Effector memory CD8-positive, alpha-beta T cell (primary cell): Measurements from ENCODE around the gene ZNF416.
A peak's percentile ranks its signal among the peaks of the same experiment; 100 is the strongest.

ENCODE experiments used
- ATAC-seq: fragments of 150-1000 bp; cut with Tn5 transposase; replicated peaks from 2 replicates; pipeline ENCODE4 v1.10.0; 2021; ENCODE audit warnings: mild to moderate bottlenecking, moderate library complexity
- DNase-seq, 3 experiments: peaks; one replicate each; pipeline ENCODE4 v3.0.0; 2021
- H3K27ac Mint-ChIP-seq, 2 donors: one replicate each; pipeline ENCODE4 v1.8.0; 2022; ENCODE audit warnings: mild to moderate bottlenecking in 2 of 2, mixed read lengths in 2 of 2, moderate library complexity in 2 of 2
- H3K27me3 Mint-ChIP-seq, 2 donors: one replicate each; pipeline ENCODE4 v1.8.0; 2022; ENCODE audit warnings: mixed read lengths in 2 of 2
- H3K36me3 Mint-ChIP-seq: one replicate; pipeline ENCODE4 v1.8.0; 2022; ENCODE audit warnings: mild to moderate bottlenecking, moderate library complexity, mixed read lengths; ENCODE audit not compliant: insufficient read depth
- H3K4me1 Mint-ChIP-seq, 2 donors: one replicate each; pipeline ENCODE4 v1.8.0; 2022; ENCODE audit warnings: low read depth in 2 of 2, mixed read lengths in 2 of 2
- H3K4me3 Mint-ChIP-seq, 2 donors: one replicate each; pipeline ENCODE4 v1.8.0; 2022; ENCODE audit warnings: mild to moderate bottlenecking in 2 of 2, mixed read lengths in 2 of 2, moderate library complexity in 2 of 2
- H3K9me3 Mint-ChIP-seq, 2 donors: one replicate each; pipeline ENCODE4 v1.8.0; 2022; ENCODE audit warnings: mixed read lengths in 2 of 2

ZNF416 gene

GRCh38 chr19:57576661-57577060, 2.0 kb downstream of the ZNF416 start:
- no peak for DNase-seq
- peaks cover 29% of the 10 kb centered on the region for H3K36me3 Mint-ChIP-seq
- peaks cover 30 to 36% of the 10 kb centered on the region in 2 donors for H3K9me3 Mint-ChIP-seq
- H3K4me3 Mint-ChIP-seq = no peak overlapping the region
- H3K27ac Mint-ChIP-seq = no peak overlapping the region
- peaks cover 19 to 23% of the 10 kb centered on the region in 2 donors for H3K4me1 Mint-ChIP-seq
- no peaks in the 10 kb centered on the region for H3K27me3 Mint-ChIP-seq
- no peak for ATAC-seq

- peaks cover 10 to 11% of the 10 kb centered on the region in 2 donors for H3K4me1 Mint-ChIP-seq
- peaks cover 29% of the 10 kb centered on the region for H3K36me3 Mint-ChIP-seq
- no peak for DNase-seq
- H3K9me3 Mint-ChIP-seq = peaks cover 24 to 32% of the 10 kb centered on the region in 2 donors
- no peak for ATAC-seq
- no peak overlapping the region for H3K4me3 Mint-ChIP-seq
- H3K27me3 Mint-ChIP-seq = no peaks in the 10 kb centered on the region
- H3K27ac Mint-ChIP-seq = no peak overlapping the region
These were observed 6.2 kb downstream of the ZNF416 start for GRCh38 chr19:57572415-57572947.

GRCh38 chr19:57570707-57571106, 8.0 kb downstream of the ZNF416 start:
- Mint-ChIP-seq H3K36me3 (peaks cover 22% of the 10 kb centered on the region), H3K4me3 (no peak overlapping the region), H3K27me3 (no peaks in the 10 kb centered on the region), H3K27ac (no peak overlapping the region), H3K4me1 (no peaks in the 10 kb centered on the region), H3K9me3 (peaks cover 13 to 24% of the 10 kb centered on the region in 2 donors)
- ATAC-seq = no peak
- no peak for DNase-seq

- Mint-ChIP-seq H3K4me1 (no peaks in the 10 kb centered on the region), H3K9me3 (peaks cover 16 to 19% of the 10 kb centered on the region in 2 donors), H3K36me3 (no peaks in the 10 kb centered on the region), H3K4me3 (no peak overlapping the region), H3K27me3 (no peaks in the 10 kb centered on the region), H3K27ac (no peak overlapping the region)
- DNase-seq = no peak
- no peak for ATAC-seq
These were observed 12.1 kb downstream of the ZNF416 start for GRCh38 chr19:57566396-57567265.

- no peak for ATAC-seq
- no peaks in the 10 kb centered on the region for H3K36me3 Mint-ChIP-seq
- peaks cover 13 to 18% of the 10 kb centered on the region in 2 donors for H3K4me1 Mint-ChIP-seq
- H3K27me3 Mint-ChIP-seq = no peaks in the 10 kb centered on the region
- no peak for DNase-seq
- H3K27ac Mint-ChIP-seq = no peak overlapping the region
- no peak overlapping the region for H3K4me3 Mint-ChIP-seq
- H3K9me3 Mint-ChIP-seq = peaks cover 14 to 16% of the 10 kb centered on the region in 2 donors
These were observed 15.2 kb downstream of the ZNF416 start for GRCh38 chr19:57563547-57563946.

- H3K4me3 Mint-ChIP-seq = peak overlapping the region; percentile 88 to 93
- DNase-seq (no peak), ATAC-seq (no peak)
- H3K36me3 Mint-ChIP-seq = peaks cover 11% of the 10 kb centered on the region
- H3K27ac Mint-ChIP-seq = peak overlapping the region; percentile 67 to 96
- H3K9me3 Mint-ChIP-seq = peaks cover 7 to 19% of the 10 kb centered on the region in 2 donors
- no peaks in the 10 kb centered on the region for H3K27me3 Mint-ChIP-seq
- peaks cover 26 to 32% of the 10 kb centered on the region in 2 donors for H3K4me1 Mint-ChIP-seq
These were observed 18.6 kb downstream of the ZNF416 start for GRCh38 chr19:57560049-57560491.

GRCh38 chr19:57559404-57560025, 19.2 kb downstream of the ZNF416 start, which contains the start of gene ZNF550:
Gene ZNF550, minus strand, starts transcription at chr19:57559863. Its CDS starts 181 bp downstream, at chr19:57559682.
- H3K9me3 Mint-ChIP-seq = peaks cover 10 to 19% of the 10 kb centered on the region in 2 donors
- no peaks in the 10 kb centered on the region for H3K27me3 Mint-ChIP-seq
- H3K4me3 Mint-ChIP-seq = peak within 1 kb of the TSS; percentile 88 to 93
- peaks cover 16% of the 10 kb centered on the region for H3K36me3 Mint-ChIP-seq
- H3K27ac Mint-ChIP-seq = peak within 1 kb of the TSS; percentile 67 to 96
- H3K4me1 Mint-ChIP-seq = peaks cover 26 to 36% of the 10 kb centered on the region in 2 donors
- DNase-seq = peak; percentile 78 to 79 (median 78)
- peak; percentile 99 for ATAC-seq

GRCh38 chr19:57559008-57559403, 19.7 kb downstream of the ZNF416 start:
- H3K36me3 Mint-ChIP-seq = peaks cover 21% of the 10 kb centered on the region
- H3K4me3 Mint-ChIP-seq = peak overlapping the region; percentile 88 to 93
- peak overlapping the region; percentile 67 to 96 for H3K27ac Mint-ChIP-seq
- peak; percentile 9 for ATAC-seq
- H3K9me3 Mint-ChIP-seq = peaks cover 10 to 19% of the 10 kb centered on the region in 2 donors
- peaks cover 26 to 36% of the 10 kb centered on the region in 2 donors for H3K4me1 Mint-ChIP-seq
- H3K27me3 Mint-ChIP-seq = no peaks in the 10 kb centered on the region
- no peak for DNase-seq

- DNase-seq = no peak
- Mint-ChIP-seq H3K36me3 (peaks cover 25% of the 10 kb centered on the region), H3K4me1 (peaks cover 26 to 36% of the 10 kb centered on the region in 2 donors)
These were observed 20.2 kb downstream of the ZNF416 start for GRCh38 chr19:57558525-57558924.

GRCh38 chr19:57557659-57558058, 21.1 kb downstream of the ZNF416 start:
- peak overlapping the region in 1 of 2 donors; percentile 46 for H3K27ac Mint-ChIP-seq

More at GRCh38 chr19:57558525-57558924, 20.2 kb downstream of the ZNF416 start:
- peak overlapping the region; percentile 88 to 93 for H3K4me3 Mint-ChIP-seq
- no peaks in the 10 kb centered on the region for H3K27me3 Mint-ChIP-seq
- H3K27ac Mint-ChIP-seq = peak overlapping the region; percentile 67 to 96
- ATAC-seq = no peak
- peaks cover 8 to 16% of the 10 kb centered on the region in 2 donors for H3K9me3 Mint-ChIP-seq

GRCh38 chr19:57552432-57552831, 26.3 kb downstream of the ZNF416 start:
- no peak overlapping the region for H3K27ac Mint-ChIP-seq
- H3K4me3 Mint-ChIP-seq = no peak overlapping the region
- peaks cover 21 to 28% of the 10 kb centered on the region in 2 donors for H3K9me3 Mint-ChIP-seq
- no peaks in the 10 kb centered on the region for H3K27me3 Mint-ChIP-seq
- H3K36me3 Mint-ChIP-seq = peaks cover 62% of the 10 kb centered on the region
- DNase-seq (no peak), ATAC-seq (no peak)
- H3K4me1 Mint-ChIP-seq = peaks cover 2 to 7% of the 10 kb centered on the region in 2 donors

More at GRCh38 chr19:57557659-57558058, 21.1 kb downstream of the ZNF416 start:
- DNase-seq (no peak), ATAC-seq (no peak)
- H3K4me3 Mint-ChIP-seq = peak overlapping the region; percentile 88 to 93
- H3K4me1 Mint-ChIP-seq = peaks cover 26 to 36% of the 10 kb centered on the region in 2 donors
- no peaks in the 10 kb centered on the region for H3K27me3 Mint-ChIP-seq
- peaks cover 27% of the 10 kb centered on the region for H3K36me3 Mint-ChIP-seq
- H3K9me3 Mint-ChIP-seq = peaks cover 7 to 11% of the 10 kb centered on the region in 2 donors

GRCh38 chr19:57546513-57546912, 32.2 kb downstream of the ZNF416 start:
- H3K27me3 Mint-ChIP-seq = no peaks in the 10 kb centered on the region
- H3K4me1 Mint-ChIP-seq = no peaks in the 10 kb centered on the region
- no peak overlapping the region for H3K27ac Mint-ChIP-seq
- no peak overlapping the region for H3K4me3 Mint-ChIP-seq
- ATAC-seq (no peak), DNase-seq (no peak)
- peaks cover 36% of the 10 kb centered on the region for H3K36me3 Mint-ChIP-seq
- H3K9me3 Mint-ChIP-seq = peaks cover 19 to 39% of the 10 kb centered on the region in 2 donors

- Mint-ChIP-seq H3K27ac (no peak overlapping the region), H3K4me1 (peaks cover 2 to 10% of the 10 kb centered on the region in 2 donors), H3K9me3 (peaks cover 13 to 36% of the 10 kb centered on the region in 2 donors), H3K36me3 (peaks cover 20% of the 10 kb centered on the region), H3K4me3 (no peak overlapping the region), H3K27me3 (no peaks in the 10 kb centered on the region)
- DNase-seq (no peak), ATAC-seq (no peak)
These were observed 40.7 kb downstream of the ZNF416 start for GRCh38 chr19:57537953-57538547.
